Prostate gland (tissue), 2 donors: Measurements from ENCODE around the gene OPN4. TPM values are rescaled to one million over a fixed set of nuclear protein-coding genes. Genes with fewer than 3 reads are reported as not detected.
"Not testable (repeated sequence)": the region's sequence is repeated elsewhere in the genome, so short reads cannot be mapped to it uniquely, and the experiment has no call there.

Experiments used
- DNase-seq: peaks from one replicate; pipeline ENCODE4 v3.0.0-alpha.2; 2019; ENCODE audit warnings: low spot score
- H3K27ac ChIP-seq, 2 donors: fragments of 200-600 bp; sonication (generic); 2 replicates each; pipeline ENCODE4 v1.5.1; 2017 to 2019
- H3K27me3 ChIP-seq: fragments of 200-600 bp; sonication (generic); replicated peaks from 2 replicates; pipeline ENCODE4 v1.5.1; 2019; ENCODE audit not compliant: insufficient read depth
- H3K36me3 ChIP-seq, 2 donors: fragments of 200-600 bp; sonication (generic); 1 replicate in 1 of 2; 2 replicates in 1 of 2; pipeline versions ENCODE4 v1.5.1 to v1.8.1; 2017 to 2019
- H3K4me1 ChIP-seq: fragments of 200-600 bp; sonication (generic); replicated peaks from 2 replicates; pipeline ENCODE4 v1.5.1; 2019
- H3K4me3 ChIP-seq, 2 donors: fragments of 200-600 bp; sonication (generic); 2 replicates each; pipeline ENCODE4 v1.5.1; 2017 to 2019
- H3K9me3 ChIP-seq: fragments of 200-600 bp; sonication (generic); 2 replicates; pipeline ENCODE4 v1.5.1; 2017
- POLR2A ChIP-seq: fragments of 450-650 bp; IDR thresholded peaks from one replicate; pipeline ENCODE4 v1.6.1; 2016; ENCODE audit warnings: antibody characterized with exemption, mild to moderate bottlenecking
- POLR2AphosphoS5 ChIP-seq: sonication (generic); formaldehyde crosslinking; IDR thresholded peaks from one replicate; pipeline ENCODE4 v1.6.1; 2017; ENCODE audit warnings: antibody characterized with exemption
- WGBS: methylation state at CpG from one replicate; pipeline ENCODE4 v1.1.5; 2018; 5-methylcytosine and 5-hydroxymethylcytosine counted together
- intact Hi-C: fragments of 100-400 bp; cut with DNase I; formaldehyde crosslinking; loops from one replicate; pipeline ENCODE4 v1.14.2; 2022
- total RNA-seq, 2 donors: library from RNA; depleted of rRNA; stranded (reverse); fragments of >200 nt; gene quantifications; one replicate each; pipeline ENCODE4 v1.1.0, GENCODE V29; 2016
- TF ChIP-seq, protein P1 (sequence below), 4 experiments: fragments of 200-600 bp in 2 of 4; fragments of 450-650 bp in 2 of 4; sonication (generic) in 2 of 4; IDR thresholded peaks; 1 replicate in 3 of 4; 2 replicates in 1 of 4; pipeline ENCODE4 v1.5.1; 2016 to 2019; ENCODE audit warnings: antibody characterized with exemption in 4 of 4, mild to moderate bottlenecking in 2 of 4, moderate library complexity in 2 of 4

OPN4 gene
- total RNA-seq, 2 donors from 2014 or later, result not detected

DNA sequence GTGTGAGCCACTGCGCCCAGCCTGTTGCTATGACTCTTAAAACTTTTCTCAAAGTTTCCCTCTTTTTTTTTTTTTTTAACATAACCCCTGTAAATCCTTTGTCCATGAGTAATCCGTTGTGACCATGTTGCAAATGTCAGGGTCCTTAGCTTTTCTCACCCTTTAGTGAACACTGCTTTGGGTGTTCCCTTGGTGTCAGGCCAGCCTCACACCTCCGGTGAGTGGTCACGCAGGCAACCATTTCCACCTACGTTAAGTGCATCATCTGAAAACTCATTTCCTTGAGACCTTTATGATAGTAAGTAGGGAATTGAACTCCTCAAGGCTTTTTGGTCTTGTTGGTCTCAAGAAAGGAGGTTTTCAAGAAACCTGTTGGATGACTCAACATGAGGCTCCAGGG, 41.3 kb upstream of the OPN4 start:
- no peak for DNase-seq
- H3K4me3 ChIP-seq, result no peak overlapping the region
- H3K9me3 ChIP-seq, result no peaks in the 10 kb centered on the region
- H3K36me3 ChIP-seq, result no peaks in the 10 kb centered on the region
- no peaks in the 10 kb centered on the region for H3K4me1 ChIP-seq
- TF ChIP-seq POLR2A, result no peak
- TF ChIP-seq, protein P1, sequence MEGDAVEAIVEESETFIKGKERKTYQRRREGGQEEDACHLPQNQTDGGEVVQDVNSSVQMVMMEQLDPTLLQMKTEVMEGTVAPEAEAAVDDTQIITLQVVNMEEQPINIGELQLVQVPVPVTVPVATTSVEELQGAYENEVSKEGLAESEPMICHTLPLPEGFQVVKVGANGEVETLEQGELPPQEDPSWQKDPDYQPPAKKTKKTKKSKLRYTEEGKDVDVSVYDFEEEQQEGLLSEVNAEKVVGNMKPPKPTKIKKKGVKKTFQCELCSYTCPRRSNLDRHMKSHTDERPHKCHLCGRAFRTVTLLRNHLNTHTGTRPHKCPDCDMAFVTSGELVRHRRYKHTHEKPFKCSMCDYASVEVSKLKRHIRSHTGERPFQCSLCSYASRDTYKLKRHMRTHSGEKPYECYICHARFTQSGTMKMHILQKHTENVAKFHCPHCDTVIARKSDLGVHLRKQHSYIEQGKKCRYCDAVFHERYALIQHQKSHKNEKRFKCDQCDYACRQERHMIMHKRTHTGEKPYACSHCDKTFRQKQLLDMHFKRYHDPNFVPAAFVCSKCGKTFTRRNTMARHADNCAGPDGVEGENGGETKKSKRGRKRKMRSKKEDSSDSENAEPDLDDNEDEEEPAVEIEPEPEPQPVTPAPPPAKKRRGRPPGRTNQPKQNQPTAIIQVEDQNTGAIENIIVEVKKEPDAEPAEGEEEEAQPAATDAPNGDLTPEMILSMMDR (IDR thresholded peaks at IDR 0.05), result no peak
- TF ChIP-seq POLR2AphosphoS5, result no peak
- 89% methylated on average over 5 of the region's 5 CpGs for WGBS
- intact Hi-C loops, result no loop called here
- H3K27me3 ChIP-seq, result no peaks in the 10 kb centered on the region
- H3K27ac ChIP-seq, result no peak overlapping the region

DNA sequence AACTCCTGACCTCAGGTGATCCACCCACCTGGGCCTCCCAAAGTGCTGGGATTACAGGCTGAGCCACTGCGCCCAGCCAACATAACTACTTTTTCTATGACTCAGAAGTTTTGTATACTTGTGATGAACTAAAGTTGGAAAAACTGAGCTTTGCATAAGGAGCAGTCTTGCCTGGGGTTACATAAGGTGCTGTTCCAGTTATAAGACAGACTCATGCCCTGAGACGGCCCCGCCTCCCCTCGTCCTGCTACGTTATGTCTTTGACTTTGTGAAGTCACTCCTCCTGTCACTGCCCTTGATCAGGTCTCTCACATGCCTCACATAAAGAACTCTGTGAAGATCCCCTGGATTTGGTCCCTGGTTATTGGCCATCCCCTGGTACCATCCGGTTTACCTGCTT, 40.4 kb upstream of the OPN4 start:
- Histone ChIP-seq H3K27me3 (no peaks in the 10 kb centered on the region), H3K27ac (no peak overlapping the region), H3K4me1 (no peaks in the 10 kb centered on the region), H3K9me3 (no peaks in the 10 kb centered on the region), H3K36me3 (no peaks in the 10 kb centered on the region), H3K4me3 (no peak overlapping the region)
- WGBS, result 71% methylated on average over 6 of the region's 6 CpGs
- DNase-seq, result no peak
- TF ChIP-seq POLR2AphosphoS5, result no peak
- TF ChIP-seq POLR2A, result no peak
- TF ChIP-seq, protein P1 (IDR thresholded peaks at IDR 0.05), result no peak
- intact Hi-C loops, result no loop called here

DNA sequence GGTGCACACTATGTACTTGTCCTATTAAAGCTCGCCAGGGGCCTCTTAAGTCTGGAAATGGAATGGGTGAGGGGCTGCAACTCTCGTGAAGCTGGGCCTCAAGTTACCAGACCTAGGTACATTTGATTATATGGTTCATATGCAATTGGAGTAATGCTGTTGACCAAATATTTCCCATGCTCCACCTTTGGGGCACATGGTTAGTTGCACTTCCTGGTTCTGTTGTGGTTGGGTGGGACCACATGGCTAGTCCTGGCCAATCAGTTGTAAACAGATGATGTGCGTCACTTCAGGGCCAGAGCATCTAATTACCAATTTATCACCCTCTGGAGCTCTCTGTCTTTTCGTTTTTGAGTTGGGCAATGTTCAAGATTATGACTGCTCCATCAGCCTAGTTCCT, 39.5 kb upstream of the OPN4 start:
- no peak for TF ChIP-seq POLR2A
- TF ChIP-seq POLR2AphosphoS5, result no peak
- TF ChIP-seq, protein P1 (IDR thresholded peaks at IDR 0.05), result no peak
- DNase-seq, result no peak
- Histone ChIP-seq H3K27ac (no peak overlapping the region), H3K4me1 (no peaks in the 10 kb centered on the region), H3K36me3 (no peaks in the 10 kb centered on the region), H3K27me3 (no peaks in the 10 kb centered on the region), H3K4me3 (no peak overlapping the region), H3K9me3 (no peaks in the 10 kb centered on the region)
- 88% methylated on average over 4 of the region's 4 CpGs for WGBS
- intact Hi-C loops, result no loop called here

DNA sequence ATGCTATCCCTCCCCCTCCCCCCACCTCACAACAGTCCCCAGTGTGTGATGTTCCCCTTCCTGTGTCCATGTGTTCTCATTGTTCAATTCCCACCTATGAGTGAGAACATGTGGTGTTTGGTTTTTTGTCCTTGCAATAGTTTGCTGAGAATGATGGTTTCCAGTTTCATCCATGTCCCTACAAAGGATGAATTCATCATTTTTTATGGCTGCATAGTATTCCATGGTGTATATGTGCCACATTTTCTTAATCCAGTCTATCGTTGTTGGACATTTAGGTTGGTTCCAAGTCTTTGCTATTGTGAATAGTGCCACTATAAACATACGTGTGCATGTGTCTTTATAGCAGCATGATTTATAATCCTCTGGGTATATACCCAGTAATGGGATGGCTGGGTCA, 37.1 kb upstream of the OPN4 start:
- intact Hi-C loops, DNase-seq, H3K4me1 ChIP-seq, H3K27me3 ChIP-seq, H3K36me3 ChIP-seq, H3K9me3 ChIP-seq, H3K4me3 ChIP-seq, H3K27ac ChIP-seq: not testable (repeated sequence)
- 95% methylated on average over 2 of the region's 2 CpGs for WGBS

DNA sequence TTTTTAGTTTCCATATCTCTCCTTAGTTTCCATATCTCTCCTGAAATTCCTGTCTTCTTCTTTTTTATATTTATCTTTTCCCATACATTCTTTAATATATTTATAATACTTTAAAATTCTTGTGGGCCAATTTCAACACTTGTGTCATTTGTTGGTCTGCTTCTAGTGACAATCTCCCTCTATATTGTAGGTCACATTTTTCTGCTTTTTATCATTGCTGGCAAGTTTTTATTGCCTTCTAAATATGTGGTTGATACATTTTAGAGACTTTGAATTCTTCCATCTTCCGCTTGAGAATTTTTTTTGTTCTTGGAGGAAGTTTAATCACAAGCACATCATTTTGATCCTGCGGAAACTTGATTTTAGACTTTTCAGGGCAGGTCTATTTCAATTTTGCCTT, 26.0 kb upstream of the OPN4 start:
- H3K27me3 ChIP-seq, result no peaks in the 10 kb centered on the region
- no peaks in the 10 kb centered on the region for H3K36me3 ChIP-seq
- intact Hi-C loops, result no loop called here
- WGBS, result 94% methylated on average over 2 of the region's 2 CpGs
- TF ChIP-seq POLR2A (no peak), POLR2AphosphoS5 (no peak)
- TF ChIP-seq, protein P1 (IDR thresholded peaks at IDR 0.05), result no peak
- H3K4me1 ChIP-seq, result no peaks in the 10 kb centered on the region
- H3K27ac ChIP-seq, result no peak overlapping the region
- no peak overlapping the region for H3K4me3 ChIP-seq
- H3K9me3 ChIP-seq, result no peaks in the 10 kb centered on the region
- DNase-seq, result no peak
